UCSD-AML1 (cell line): ENCODE results near the gene SMURF2.
"Not testable (repeated sequence)": the region's sequence is repeated elsewhere in the genome, so short reads cannot be mapped to it uniquely, and the experiment has no call there.

Source experiments
- DNase-seq: peaks from one replicate; lab custom pipeline; 2025; ENCODE audit not compliant: unreplicated experiment; lab: John Stamatoyannopoulos, UW

SMURF2 gene

DNA sequence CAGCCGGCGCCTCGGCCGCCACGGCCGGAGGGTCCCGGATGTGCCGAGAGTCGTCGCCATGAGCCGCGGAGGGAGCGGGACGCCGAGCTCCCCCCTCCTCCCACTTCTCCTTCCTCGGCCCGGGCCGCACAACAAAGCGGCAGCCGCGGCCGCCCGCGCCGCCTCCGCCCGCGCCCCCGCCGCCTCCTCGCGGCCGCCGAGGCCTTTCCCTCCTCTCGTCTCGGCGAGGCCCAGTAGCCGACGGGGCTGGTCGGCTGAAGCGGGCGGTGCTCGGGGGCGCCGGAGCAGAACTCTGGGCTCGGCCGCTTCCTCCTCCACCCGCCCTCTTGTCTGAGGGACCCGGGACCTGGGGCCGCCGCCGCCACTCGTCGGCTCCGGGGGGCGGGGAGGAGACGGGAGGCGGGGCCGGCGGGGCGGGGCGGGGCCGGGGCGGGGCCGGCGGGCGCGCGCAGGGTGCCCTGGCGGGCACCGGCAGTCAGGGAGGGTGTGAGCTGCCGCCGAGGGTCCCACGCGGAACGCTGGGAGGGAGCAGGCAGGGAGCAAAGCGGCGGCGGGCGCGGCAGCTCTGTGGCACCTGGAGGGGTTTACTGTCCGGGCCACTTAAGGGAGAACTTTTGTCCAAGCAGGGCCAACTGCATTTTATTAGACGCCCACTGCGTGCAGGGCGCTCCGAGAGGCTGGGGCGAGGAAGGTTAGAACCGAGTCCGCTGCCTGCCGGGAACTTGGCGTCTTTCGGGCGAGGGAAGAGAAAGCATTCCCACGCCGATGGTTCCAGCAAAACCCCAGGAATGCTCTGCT lies at the start of gene SMURF2:
TSS of gene SMURF2 (minus strand) at position 332 of the 798 bp plus-strand sequence. CDS start 427 bp downstream, outside the sequence.
- DNase-seq = peak; percentile 76

DNA sequence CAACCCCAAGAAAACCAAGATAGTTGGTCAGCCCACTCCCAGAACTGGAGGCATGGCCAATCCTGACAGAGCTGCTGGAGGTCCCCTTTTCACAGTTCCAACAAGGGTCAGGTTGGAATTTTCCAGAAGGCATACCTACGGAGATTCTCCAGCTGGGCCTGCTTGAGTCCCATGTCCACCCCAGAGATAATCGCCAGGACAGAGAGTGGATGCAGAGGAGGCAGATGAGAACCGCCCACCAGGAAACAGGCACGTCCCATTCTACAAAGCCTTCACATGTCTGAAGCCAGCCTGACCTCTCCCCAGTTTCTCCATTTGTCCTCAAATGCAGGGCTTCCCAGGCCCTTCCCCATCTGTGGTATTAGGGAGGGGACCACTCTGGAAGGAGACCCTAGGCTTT lies 47.4 kb upstream of the SMURF2 start:
- no peak for DNase-seq

DNA sequence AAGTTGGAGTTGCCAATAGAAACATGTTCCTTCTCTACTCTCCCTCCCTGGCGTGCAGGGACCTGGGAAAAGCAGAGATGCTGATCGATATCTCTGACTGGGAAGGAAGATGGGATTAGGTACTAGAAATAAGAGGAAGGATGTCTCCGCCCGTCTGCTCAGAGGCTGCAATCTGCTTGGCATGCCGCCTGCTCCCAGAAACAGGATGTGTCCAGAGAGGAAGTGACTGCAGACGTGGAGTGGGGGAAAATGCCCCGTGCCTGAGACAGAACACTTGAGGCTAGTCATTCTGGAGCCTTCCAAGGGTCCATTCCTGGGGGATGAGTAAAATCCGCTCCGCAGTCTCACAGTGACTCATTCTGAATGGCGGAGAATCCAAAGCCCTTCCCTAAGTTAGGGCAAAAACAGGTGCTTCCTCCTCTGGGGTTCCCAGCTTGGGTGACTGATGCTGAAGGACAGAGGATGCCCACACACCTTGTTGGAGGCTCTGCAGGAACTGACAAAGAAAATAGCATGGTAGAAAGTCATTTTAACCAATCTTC lies 45.0 kb upstream of the SMURF2 start:
- DNase-seq = peak; percentile 53

DNA sequence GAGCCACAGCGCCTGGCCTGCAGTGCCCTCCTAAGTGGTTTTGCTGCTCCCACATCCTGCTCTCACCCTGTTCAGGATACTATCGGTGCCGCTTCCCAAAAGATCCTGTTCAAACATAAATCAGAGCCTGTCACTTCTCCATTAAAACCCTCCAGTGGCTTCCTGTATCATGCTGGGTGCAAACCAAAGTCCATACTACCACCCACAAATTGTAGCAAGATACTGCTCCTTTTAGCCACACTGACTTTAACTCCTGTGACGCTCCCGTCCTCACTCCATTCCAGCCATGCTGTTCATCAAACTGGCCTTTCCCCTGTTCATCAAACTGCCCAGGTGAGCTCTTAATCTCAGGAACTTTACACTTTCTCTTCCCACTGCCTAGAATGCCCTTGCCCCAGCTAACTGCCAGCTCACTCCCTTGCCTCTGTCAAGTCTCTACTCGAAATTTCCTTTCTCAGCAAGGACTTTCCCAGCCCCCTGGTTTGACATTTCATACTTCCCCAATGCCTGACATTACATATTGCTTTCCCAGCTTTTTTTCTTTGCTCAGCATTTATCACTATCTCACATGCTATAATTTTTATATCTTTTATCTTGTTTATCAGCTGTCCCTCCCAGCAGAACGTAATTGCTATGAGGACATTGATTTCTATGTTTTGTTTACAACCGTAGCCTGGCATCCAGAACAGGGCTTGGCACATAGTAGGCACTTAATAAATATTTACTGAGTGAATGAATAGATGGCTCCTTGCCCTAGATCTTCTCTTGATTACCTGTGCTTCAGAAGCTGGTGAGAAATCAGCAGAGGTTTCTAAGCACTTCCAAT lies 44.3 kb upstream of the SMURF2 start:
- no peak for DNase-seq

DNA sequence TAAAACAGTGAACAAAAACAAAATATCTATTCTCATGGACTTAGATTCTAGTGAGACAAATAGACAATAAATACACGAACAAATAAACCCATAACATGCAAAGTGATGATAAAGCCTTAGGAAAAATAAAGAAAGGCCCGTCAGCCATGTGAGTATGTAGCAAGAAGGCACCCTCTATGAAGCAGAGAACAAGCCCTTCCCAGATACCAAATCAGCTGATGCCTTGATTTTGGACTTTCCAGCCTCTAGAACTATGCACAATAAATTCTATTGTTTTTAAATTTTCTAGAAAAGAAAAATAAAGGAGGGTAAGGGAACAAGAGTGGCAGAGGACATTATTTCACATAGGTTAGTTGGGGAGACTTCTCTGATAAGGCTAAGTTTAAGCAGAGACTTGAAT lies 40.7 kb upstream of the SMURF2 start:
- DNase-seq = no peak

DNA sequence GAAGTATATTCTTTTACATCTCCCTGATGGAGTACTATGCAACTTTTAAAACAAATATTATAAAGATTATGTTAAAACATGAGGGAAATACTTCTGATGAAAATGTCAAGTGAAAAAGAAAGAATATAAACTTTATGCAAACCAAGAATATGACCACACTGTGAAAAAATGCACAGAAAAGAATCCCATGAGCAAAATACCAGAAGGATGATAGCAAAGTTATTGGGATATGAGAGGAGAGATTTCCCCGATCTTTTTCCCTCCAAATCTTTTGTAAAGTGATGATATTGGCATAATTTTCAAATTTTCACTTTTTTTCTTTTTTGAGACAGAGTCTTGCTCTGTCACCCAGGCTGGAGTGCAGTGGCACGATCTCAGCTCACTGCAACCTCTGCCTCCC lies 36.6 kb upstream of the SMURF2 start:
- DNase-seq = no peak

DNA sequence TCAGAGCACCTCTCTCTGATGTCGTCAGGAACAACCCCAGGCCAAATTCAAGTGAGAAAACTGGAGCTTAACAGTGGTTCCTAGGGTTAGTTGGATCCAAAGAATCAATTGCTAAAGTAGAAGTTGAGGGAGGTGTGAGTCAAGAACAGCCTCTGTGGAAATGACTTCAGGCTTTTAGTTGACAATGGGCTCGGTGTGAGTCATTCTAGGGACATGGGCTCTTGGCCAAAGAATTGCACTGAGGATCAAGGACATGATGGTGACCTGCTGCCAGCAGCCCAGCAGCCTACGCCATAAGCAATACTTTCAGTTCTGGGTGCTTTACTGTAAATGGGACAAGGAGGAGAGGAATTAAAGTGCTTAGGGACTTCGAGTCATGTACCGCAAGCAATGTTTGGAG lies 32.1 kb upstream of the SMURF2 start:
- DNase-seq = no peak

DNA sequence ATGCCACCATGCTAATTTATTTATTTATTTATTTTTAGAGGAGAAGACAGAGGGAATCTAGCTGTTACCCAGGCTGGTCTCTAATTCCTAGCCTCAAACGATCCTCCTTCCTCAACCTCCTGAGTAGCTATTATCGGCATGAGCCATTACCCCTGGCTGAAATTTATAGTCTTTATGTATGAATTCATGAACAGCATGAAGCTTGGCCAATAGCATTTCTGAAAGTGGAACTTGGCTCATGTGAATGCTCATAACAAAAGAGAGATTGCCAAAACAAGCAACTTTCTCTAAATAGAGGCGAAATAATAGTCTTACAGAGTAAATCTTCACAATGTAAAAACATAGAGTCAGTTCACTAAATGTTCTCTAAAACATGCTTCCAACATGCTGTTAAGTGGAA lies 30.1 kb upstream of the SMURF2 start:
- no peak for DNase-seq

DNA sequence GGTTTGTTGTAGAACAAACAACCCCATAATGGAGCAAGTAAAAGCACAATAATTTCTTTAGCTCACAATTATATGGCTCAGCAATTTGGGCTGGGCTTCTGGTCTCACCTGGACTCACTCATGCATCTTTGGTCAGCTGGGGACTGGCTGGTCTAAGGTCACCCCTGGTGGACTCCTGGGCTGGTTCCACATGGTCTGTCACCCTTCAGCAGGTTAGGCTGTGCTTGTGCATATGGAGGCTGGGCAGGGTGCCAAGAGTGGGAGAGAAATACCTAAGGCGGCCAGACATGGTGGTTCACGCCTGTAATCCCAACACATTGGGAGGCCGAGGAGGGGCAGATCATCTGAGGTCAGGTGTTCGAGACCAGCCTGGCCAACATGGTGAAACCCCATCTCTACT lies 27.0 kb upstream of the SMURF2 start:
- DNase-seq = no peak

DNA sequence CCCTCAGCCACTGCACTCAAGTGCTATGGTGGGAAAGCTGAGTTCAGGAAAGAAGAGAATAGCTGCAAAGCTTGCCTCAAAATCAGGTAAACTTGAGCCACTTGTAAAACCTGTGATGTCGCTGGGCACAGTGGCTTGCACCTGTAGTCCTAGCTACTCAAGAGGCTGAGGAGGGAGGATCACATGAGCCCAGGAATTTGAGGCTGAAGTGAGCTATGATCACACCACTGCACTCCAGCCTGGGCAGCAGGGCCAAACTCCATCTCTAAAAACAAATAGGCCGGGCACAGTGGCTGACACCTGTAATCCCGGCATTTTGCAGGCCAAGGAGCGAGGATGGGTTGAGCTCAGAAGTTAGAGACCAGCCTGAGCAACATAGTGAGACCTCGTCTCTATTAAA lies 26.4 kb upstream of the SMURF2 start:
- no peak for DNase-seq

DNA sequence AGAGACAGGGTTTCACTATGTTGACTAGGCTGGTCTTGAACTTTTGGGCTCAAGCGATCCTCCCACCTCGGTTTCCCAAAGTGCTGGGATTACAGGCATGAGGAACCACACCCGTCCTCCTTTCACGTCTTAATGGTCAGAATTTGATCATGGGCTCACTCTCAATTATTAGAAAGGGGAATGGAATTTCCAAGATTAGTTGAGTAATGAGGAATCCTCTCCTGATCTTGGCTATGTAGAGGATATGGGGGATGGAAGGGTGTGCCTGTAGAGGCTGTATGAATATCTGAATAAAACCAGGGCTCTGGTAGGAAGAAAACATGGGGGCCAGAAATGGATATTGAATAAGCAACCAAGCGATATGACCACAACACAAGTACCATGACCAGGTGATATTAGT lies 25.9 kb upstream of the SMURF2 start:
- no peak for DNase-seq

DNA sequence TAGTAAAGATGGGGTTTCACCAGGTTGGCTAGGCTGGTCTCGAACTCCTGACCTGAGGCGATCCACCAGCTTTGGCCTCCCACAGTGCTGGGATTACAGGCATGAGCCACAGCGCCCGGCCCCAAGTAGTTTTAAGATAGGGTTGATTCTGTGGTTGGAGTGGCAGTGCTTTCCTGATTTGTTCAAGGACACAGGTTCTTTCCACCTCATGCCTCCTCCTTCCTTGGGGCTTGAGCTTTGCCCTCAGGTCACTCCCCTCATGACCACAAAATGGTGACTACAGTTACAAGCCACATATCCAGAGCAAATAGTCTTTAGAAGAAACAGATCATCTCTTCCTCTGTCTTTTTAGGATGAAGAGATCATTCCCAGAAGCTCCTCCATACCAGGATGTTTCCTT lies 25.3 kb upstream of the SMURF2 start:
- no peak for DNase-seq

DNA sequence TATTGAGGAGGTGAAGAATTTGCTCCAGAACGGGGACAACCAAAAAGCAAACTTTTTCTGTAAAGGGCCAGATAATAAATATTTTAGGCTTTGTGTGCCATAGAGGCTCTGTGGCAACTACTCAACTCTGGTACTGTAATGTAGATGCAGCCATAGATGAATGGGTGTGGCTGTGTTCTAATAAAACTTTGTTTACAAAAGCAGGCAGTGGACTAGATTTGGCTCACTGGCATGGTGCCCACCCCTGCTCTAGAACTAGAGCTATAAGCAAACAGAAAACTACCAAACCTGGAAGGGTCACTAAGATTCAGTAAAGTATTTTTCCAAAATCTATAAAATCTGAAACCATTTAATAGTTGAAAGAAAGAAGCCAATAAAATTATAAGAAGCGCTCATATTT lies 24.6 kb upstream of the SMURF2 start:
- DNase-seq = no peak

DNA sequence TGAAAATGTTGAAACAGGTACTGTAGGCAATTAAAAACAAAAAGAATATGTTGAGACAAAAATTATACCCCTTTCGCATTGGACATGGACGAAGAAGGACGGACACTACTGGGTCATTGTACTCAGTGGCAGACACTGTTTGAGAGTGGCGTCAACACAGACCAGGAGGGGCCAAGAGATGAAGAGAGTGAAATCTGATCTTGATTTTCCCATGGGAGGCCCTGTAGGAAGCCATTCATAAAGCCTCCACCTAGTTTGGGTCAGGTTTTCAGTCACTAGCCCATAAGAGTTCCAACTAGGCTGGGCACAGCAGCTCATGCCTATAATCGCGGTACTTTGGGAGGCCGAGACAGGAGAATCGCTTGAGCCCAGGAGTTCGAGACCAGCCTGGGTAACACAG lies 23.6 kb upstream of the SMURF2 start:
- DNase-seq = no peak

DNA sequence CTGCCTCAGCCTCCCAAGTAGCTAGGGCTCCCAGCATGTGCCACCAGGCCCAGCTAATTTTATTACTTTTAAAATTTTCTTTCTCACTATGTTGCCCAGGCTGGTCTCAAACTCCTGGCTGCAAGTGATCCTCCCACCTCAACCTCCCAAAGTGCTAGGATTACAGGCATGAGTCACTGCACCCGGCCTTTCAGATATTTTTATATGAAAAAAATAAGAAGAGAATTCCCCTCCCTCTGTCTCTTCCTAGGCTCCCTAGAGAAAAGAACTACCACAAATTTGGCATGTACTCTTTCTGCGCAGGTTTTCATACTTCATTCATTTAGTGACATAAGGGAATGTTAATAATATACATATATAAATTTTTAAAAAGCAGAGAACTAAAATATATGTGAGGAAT lies 21.7 kb upstream of the SMURF2 start:
- DNase-seq = no peak

DNA sequence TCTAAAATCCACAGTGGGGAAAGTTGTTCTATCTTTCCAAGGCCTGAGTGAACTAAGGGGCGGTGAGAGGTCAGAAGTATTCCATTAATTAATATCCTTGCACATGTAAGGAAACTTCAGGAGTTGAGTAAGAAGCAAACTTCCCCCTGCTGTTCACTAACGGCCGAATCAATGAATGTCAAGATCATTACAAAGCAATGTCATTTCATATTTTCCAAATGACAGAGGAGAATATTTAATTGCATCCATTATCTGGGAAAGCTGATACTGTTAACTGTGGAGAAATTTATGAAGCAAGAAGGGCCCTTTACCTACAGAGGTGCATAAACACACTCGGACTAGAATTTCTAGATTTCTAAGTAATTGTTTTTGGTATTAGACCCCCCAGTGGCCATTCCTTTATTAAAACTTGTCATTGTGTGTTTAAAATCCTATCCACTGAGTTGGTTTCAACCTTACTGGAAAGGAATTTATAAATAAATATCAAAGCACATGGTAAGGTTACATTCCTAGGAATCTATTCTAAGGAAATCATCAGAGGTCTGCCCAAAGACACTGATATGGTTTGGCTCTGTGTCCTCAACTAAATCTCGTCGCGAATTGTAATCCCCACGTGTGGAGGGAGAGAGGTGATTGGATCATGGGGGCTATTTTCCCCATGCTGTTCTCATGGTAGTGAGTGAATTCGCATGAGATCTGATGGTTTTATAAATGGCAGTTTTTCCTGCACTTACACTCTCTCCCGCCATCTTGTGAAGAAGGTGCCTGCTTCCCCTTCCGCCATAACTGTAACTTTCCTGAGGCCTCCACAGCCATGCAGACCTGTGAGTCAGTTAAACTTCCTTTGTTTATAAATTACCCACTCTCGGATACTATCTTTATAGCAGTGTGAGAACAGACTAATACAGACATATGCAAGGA lies 20.4 kb upstream of the SMURF2 start:
- no peak for DNase-seq

DNA sequence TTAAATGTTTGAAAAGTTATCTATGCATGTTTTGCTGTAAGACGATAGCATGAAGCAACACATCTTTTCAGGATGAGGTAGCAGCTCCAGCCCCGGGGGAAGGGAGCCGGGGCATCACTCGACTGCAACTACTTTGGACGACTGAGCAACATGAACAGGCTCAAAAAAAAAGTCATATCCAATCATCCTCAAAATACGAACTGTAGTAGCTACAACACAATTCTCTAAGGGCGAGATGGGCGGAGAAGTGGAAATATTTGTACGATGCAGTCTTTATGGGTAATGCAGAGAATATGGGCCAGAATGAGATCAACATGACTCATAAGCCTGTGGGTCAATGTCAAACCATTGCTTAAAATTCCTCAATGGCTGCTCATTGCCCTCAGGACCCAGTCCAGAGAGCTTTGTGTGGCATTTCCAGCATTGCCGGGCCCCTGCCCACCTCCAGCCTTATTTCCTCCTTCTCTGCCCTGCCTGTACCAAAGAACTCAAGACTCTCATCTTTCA lies 17.7 kb upstream of the SMURF2 start:
- DNase-seq = no peak

DNA sequence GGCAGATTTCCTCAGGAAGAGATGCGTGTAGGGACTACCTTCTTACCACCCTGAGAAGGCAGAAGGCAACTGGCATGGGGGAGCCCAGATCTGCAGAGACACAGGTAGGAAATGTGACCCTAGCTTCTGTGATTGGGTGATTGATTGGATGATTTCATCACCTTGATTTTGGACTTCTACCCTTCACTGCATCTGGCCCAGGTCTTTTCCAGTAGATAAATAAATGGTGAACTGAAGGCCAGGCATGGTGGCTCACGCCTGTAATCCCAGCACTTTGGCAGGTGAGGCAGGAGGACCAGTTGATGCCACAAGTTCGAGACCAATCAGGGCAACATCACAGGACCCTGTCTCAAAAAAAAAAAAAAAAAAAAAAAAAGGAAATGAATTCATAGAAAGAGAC lies 14.7 kb upstream of the SMURF2 start:
- no peak for DNase-seq

DNA sequence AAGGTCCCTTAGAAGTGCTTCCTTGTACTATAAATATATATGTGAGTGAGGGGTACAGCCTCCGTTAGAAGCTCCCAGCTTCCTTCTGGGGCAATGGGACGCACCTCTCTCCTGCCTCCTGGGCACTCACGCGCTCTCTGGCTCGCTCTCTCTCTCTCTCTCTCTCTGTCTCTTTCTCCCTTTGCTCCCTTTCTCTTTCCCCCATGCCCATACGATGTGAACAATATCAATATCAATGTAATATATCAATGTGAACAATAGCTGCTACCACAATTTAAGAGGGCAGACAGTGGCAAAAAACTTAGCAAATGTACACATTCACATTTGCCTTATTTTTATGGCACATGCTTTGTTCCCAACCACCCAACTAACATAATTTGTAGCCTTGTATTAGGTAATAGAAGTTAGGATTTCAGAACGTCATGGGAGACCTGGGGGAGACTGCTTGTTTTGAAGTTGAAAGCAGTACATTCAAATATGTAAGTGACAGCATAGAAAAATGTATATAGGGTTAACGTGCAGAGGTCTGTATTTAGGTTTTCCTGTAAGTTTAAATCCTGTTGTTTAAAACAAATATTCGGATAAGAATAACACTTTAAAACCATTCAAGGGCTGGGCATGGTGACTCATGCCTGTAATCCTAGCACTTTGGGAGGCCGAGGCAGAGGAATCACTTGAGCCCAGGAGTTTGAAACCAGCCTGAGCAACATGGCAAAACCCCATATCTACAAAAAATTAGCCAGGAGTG lies 8.9 kb upstream of the SMURF2 start:
- not testable (repeated sequence) for DNase-seq
